Measurements from ENCODE around the gene CACNA1C.
A peak's percentile ranks its signal among the peaks of the same experiment; 100 is the strongest.

The CACNA1C gene

DNA sequence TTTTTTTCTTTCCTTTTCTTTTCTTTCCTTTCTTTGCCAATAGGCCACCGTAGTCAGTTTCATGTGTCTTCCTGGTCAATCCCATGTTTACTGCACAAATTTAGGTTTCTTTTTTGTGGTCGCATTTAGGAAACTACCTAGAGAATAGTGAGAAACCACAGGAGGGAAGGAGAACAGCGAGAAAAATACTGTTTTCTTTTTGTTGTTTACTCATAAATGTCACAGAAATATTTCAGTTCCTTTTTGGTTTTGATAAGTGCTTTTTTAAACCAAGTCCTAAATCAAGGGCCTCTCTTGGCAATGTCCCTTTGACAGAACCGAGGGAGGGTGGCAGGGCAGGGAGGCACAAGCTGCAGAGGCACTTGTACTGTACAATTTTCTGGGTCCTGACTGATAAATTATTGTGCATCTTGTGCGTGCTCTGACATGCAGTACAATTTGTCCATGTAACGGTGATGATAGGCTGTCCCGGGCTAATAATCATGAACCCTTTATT, 326.1 kb downstream of the CACNA1C start:
- DNase-seq: no peak

DNA sequence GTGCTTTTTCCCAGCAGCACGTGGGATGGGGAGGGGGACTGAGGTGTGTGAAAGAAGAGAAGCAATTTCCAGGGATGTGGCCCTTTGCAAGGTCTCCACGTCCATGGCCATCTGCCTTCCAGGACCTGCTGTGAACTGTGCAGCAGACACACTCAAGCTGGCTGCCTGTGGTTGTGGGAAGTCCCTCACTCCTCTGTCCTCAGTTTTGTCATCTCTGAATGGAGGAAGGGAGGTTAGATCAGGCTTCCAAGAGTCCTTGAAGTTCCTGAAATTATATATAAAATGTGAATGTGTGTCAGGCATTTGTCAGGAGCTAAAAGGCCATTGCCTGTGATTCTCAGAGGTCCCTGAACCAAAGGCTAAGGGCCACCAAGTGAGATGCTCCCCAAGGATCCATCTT, 328.2 kb downstream of the CACNA1C start:
- no peak for DNase-seq

DNA sequence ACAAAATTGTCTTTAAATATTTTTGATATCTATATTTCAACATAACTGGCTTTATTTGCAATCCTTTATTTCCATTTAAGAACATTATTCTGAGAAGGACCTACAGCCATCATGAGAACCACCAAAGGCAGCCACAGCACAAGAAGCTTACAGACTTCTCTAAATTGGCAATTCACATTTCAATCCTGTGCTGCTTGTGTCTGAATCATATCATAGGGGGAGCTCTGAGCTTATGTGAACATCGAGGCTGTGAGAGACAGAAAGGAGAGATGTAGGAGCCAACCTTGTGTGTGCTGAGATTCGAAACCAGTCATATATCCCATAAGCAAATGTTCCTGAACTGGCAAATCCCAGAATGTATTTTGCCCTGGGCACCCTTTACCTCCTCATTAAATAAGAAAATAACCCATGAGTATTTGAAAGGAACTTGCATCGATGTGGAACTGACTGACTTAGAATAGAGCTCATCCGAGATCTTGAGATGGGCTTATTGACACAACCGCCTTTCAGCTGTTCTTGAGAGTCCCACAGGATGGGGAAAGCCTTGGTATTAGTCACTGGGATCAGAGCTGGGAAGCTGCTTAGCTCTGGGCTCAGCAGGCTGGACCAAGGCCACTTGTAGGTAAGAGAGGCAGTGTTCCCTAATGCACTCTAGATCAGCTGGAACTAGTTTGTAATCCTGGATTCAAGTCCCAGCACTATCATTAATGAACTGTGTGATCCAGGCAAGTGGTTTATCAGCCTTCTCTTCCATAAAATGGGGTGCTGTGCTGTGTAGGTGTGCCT, 329.8 kb downstream of the CACNA1C start:
- DNase-seq: peak; percentile 13

DNA sequence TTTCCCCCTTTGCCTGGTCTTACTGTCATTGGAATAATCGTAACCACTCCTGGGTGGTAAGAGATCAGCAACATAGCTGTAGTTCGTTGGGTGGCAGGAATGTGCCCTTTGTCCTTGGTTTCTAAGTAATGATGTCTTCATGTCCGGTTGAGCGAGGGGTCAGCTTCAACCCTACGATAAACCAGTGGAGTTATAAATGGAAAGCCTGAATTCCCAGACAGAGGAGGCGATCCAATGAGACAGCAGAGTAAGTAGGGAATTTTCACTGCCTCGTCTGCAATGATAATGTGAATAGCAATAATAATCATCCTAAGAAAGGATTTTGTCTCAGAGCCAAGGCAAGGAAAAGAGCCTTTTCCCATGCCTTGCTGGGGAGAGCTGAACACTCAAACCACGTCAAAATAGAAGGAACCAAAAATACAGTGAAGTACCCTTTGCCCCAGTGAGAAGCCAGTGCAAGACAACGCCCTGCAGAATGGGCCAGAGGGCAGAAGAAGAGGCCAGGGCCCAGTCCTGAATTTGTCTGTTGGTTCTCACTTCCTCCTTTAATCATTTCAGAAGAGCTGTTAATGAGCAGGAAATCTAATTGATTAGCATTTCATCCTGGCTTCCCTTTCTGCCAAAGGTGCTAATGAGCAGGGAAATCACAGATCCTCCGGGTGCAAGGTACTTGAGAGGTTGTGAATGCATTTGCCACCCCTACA, 330.7 kb downstream of the CACNA1C start:
- no peak for DNase-seq

DNA sequence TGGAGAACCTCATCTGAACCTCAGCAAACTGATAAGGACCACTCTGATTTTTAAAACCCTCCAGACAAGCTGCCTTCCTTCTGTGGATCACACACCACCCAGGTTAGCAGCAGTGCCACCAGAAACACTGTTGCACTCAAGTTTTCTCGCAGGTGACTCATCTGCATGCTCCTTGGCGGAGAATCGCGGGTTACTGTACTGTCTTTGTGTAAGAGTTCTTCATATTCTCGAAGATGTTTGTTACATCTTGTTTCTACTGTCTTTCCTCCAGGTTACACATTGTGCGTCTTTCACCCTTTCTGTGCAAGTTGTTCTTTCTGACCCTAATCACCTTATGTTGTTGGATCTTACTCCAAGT, 331.2 kb downstream of the CACNA1C start:
- no peak for DNase-seq

DNA sequence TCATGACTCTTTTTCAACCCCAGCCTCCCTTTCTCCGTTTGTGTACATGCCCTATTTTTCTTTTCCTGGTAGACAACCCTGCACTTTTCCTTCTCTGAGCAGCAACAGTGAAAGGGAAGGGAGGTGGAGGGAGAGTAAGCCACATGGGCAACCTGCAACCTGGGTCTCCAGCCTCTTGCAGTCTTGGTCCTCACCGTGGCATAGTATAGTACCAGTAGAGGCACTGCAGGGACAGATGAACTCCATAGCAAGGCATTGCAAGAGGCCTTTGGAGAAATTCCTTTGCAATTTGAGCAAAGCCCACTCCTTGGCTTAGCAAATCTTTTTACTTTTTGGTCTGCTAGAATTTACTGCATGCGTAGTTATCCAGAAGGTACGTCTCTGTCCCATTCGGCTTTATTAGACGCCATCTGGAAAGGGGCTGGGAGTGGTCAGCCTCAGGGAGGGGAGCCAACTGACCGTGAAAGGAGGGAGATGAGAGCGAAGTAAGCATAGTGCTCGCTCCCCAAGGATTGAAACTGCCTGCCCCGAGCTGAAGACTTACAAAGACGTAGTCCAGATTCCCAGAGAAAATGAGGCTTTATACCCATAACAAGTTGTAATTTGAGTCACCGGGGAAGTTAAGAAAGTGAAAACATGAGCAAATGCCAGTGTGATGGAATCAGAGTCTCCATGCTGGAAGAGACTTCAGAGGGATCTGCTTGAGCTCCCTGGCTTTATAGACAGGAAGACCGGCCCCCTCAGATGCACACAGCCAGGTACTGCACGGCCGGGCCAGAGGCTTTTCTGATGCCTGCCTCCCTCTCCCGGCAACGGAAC, 332.0 kb downstream of the CACNA1C start:
- no peak for DNase-seq

DNA sequence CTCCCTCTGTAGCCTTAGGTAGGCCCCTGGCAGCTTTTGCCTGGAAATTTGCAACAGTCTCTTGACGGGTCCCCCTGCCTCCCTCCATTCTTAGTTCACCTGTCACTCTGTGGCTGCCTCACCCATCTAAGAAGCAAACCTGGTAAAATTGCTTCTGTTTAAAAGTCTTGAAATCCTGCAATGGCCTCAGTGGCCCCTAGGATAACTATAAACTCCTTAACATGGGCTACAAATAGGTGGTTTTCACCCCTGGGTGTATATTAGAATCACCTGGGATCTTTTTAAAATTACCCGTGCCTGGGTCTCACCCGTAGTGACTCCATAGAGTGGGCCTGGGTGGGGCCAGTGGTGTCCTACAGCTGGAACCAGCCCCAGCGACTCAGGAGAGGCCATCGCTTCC, 332.7 kb downstream of the CACNA1C start:
- DNase-seq: no peak

DNA sequence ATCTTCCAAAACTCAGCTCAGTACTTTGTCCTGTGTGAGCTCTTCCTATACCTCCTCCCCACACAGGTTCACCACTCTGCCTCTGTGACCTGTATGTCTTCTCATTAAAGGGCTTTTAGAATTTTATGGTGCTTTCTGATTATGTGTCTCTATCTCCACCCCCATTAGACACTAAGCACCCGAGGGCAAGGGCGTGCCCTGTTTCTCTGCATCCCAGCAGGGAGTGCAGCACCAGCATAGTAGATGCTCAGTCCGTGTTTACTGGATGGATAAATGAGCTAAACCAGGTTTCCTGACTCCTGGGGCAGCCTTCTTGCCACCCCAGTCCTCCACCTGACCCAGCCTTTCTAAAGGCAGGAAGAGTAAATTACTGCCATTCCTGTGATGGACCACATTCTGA, 333.8 kb downstream of the CACNA1C start:
- no peak for DNase-seq

DNA sequence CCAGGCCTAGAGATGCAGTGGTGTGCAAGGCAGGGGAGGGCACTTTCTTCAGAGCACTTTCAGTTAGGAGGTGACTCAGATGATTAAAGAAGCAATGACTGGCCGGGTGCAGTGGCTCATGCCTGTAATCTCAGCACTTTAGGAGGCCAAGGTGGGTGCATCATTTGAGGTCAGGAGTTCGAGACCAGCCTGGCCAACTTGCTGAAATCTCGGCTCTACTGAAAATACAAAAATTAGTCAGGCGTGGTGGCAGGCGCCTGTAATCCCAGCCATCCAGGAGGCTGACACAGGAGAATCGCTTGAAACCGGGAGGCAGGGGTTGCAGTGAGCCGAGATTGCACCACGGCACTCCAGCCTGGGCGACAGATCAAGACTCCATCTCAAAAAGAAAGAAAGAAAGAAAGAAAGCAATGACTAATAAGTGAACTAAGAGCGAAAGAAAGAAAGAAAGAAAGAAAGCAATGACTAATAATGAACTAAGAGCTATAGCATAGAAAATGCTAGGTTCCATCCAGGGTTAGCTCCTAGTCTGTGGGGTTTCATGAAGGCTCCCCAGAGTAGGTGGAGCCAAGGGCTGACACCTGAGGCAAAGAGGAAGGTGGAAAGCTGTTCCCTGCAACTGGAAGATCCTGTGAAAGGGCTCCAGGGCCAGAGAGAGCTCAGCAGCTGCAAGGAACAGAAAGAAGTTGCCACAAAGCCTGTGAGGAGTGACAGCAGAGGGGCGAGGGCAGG, 334.5 kb downstream of the CACNA1C start:
- DNase-seq: no peak

DNA sequence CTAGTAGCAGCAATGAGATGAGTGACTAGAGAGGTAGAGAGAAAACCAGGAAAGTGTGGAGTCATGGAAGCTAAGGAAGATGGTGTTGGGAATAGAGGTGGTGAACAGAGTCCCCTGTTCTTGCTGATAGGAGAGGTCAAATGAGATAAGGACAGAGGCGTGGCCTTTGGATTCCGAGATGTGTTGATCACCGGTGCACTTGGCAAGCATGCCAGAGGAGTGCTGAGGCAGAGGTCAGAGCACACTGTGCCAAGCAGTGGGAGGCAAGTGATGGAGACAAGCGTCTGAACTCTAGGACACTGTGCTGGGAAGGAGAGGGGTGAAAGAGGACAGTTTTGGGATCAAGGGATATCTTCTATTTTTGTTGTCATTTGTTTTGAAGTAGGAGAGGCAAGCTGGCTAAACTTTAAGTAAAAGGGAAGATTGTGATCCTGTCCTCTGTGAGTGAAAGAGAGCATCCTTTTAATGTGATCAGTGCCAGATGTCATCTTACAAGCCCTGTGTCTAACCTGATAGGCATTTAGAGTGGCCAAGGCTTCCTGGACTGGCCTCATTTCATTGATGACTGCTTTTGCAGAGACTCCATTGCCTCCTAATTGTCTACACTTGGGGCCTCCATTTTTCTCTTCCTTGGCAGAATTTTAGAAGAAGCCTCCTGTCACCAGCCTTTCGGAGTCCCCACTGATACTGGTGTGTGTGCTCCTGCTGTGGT, 336.4 kb downstream of the CACNA1C start:
- DNase-seq: no peak

DNA sequence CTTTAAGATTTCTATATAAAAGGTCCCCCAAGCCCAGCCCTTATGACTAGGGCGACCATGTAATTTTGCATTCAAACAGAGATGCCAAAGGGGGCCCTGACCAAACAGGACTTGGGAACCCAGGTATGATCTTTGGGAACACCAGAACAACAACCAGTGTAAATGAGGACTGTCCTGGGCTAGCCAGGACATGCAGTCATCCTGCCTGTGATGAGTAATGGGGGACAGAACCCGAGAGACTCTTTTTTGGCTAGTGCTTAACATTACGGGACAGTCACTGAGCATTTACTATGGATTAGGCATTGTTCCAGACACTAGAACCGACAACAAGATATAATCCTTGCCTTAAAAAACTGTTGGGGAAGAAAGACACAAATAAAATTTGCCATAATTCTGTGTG, 337.3 kb downstream of the CACNA1C start:
- no peak for DNase-seq

DNA sequence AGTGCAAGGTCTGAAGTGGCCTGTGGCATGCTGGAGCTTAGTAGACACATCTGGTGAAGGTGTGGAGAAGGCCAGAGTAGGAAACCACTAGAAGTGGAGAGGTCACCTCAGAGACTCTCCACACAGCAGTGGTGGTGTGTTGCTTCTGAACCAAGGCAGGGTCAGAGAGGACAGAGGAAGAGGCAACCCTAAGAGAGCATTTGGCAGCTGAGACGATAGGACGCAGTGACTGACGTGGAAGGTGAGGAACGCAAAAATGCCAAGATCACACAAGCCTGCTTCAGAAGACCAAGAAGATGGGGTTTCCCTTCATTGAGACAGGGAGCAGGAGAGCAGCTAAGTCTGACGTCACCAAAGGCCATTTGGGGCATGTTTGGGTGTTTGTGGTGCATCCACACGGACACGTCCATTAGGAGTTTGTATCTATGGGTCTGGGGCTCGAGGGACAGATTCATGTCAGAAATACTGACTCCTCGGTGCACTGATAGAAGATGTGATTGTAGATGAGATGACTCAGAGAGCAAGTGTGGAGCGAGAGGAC, 338.1 kb downstream of the CACNA1C start:
- no peak for DNase-seq

DNA sequence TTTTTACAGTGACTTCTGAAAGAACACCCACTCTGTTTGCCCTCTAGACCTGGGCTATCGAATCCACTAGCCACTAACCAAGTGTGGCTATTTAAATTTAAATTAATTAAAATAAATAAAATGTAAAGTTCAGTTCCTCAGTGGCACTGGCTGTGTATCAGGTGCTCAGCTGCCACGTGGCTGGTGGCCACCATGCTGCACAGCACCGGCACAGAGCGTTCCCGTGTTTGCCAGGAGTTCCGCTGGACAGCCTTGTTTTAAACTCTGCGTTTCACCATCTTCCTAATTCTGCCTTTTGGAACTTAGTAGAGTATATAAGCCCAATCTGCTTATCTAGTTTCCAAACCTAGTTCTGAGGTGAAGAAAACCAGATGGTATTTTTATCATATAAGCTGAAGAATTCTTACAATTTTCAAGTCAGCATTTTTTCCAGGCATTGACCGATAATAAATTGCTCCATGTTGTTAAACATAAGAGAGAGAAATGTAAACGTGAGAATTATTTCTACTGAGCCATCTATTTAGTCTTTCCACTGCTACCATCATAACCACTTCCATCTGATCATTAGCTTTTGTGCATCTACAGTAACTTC, 339.0 kb downstream of the CACNA1C start:
- no peak for DNase-seq

DNA sequence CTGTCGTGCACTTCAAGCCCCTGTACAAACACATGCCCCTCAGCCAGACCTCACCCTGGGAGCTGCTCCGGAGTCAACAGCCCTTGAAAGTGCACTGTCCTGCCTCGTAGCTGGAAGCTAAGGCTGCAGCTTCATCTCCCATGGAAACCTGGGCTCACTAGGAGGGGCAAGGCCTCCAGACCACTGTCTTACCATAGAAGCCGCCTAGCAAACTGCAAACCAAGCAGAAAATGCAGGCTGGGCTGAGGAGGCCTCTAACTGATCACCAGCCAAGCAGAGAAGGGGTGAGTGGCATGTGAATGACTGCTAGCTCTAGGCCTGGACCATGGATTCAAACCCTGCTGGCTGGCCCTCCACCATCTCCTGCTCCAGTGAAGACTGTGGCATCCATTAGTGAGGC, 340.2 kb downstream of the CACNA1C start:
- DNase-seq: no peak

DNA sequence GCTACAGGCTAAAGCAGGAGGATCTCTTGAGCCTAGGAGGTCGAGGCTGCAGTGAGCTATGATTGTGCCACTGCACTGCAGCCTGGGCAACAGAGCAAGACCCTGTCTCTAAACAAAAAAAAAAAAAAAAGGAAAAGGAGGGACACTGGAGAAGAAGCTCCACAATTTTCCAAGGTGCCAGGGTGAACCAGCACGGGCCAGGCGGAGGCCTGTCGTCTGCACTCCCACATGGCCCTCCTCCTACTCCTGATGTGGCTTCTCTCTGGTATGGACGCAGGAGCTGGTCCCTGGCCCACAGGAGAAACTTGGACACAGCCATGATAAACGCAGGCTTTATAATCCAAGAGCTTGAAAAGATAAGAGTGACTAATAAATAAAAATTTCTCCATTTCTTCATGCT, 341.2 kb downstream of the CACNA1C start:
- no peak for DNase-seq

DNA sequence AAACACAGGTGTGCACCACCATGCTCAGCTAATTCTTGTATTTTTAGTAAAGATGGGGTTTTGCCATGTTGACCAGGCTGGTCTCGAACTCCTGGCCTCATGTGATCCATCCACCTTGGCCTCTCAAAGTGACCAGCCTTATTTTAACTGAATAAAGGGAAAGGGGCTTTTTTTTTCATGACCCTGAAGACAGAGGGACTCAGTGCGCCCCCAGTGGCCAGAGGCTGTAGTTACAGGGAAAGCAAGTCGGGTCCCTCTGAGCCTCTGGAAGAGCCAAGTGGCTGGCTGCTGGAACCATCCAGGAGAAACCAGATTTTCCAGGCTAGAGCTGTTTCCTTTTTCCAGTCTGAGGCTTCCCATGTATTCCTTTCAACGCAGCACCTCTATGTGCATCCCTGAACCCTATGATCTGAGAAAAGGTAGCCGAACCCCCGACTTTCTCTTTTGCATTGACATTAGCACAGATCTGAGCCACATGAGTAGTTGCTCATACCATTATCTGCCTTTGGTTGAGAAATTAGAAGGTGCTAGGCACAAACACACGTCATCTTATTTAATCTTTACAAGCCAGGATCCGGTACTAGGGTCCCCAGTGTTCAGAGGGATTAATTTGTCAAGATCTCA, 342.7 kb downstream of the CACNA1C start:
- peak; percentile 10 for DNase-seq

DNA sequence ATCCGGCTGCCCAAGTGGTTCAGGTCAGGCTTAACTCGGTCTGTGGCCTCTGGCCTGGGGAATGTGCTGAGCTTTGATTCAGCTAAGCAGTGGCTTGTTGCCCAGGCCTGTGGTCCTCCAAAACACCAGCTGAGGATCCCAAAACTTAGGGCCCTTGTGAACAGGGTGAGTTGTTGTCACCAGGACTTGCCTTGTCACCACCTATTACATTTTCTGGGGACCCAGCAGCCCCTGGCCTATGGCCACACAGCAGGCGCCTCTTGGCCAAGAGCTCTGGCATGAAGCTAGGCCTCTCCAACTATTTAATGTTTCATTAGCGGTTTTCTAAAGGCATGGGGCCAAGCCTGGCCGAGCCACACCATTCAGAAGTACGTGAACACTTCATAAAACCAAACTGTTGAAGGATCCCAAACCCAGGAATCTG, 343.7 kb downstream of the CACNA1C start:
- no peak for DNase-seq

DNA sequence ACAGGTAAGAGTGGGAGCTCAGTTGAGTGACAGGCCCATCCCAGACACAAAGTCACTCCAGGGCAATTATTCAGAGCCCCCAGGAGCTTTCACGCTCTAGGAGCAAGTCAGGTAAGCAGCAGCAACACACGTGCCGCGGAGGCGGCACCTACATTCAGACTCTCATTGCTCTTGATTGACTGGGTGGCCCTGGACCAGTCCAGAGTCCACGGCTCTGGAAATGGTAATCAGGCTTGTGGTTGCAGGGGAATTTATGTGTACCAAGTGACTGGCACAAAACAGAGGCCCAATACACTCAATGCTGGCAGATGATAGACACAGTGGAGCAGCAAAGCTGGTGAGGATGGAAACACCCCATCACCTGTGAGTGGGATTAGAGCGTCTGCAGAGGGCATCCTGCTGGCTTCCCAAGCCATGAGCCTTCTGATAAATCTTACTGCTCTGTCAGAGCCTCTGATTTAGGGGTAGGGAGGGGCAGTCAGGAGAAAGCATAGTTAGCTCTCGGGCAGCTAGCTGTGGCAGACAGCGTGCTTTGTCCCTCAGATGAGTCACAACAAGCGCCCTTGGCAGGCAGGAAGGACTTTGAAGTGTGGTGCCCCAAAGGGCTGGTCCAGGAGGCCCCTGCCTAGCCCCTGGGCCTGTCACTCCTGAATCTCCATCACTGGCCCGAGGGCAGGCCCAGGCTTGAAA, 344.7 kb downstream of the CACNA1C start:
- no peak for DNase-seq

DNA sequence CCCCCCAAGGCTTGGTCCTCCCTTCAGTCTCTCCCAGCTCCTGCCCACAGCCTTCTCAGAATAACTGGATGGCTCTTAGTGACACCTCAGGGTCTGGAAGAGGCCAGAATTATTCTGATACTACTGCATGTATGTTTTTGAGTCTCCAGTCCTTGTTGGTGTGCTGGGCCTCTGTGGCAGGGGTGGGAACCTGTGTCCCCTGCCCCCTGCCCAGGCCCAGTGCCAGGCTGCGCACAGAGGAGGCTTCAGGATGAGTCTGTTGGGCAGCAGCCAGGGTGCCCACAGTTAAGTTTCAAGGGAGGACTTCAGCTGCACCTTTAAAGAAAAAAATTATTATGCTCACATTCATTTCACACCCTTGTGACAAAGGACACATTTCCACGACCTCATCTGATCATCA, 348.3 kb downstream of the CACNA1C start:
- no peak for DNase-seq

DNA sequence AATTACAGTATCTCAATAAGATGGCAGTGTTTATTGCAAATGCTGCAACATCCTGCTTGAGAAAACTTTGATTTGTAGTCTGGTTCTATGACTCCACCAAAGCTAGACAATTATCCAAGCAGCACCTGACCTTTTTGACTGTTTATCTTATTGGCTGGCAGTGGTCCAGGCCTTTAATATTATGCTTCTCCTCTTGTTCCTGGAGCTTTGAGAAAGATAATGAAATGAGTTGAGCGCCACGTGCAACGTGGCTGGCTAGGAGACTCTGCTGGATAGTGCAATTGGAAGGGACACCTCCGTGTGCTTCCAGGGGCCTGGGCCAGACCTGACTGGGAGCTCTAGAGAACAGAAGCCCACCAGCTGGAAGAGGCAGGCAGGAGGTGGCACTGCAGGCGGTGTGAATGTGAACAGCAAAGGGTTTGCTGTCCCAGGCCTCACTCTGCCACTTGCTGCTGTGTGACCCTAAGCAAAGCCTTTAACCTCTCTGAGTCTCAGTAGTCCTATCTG, 349.3 kb downstream of the CACNA1C start:
- DNase-seq: no peak
